Testis (tissue), 2 donors: ENCODE data around the gene CEP295NL.

Experiments
- CTCF ChIP-seq, 3 experiments: fragments of 450-650 bp in 2 of 3; fragments of 200-600 bp in 1 of 3; sonication (generic) in 1 of 3; IDR thresholded peaks; one replicate each; pipeline ENCODE4 v1.5.1; 2016 to 2019; ENCODE audit warnings: antibody characterized with exemption in 3 of 3, mild to moderate bottlenecking in 2 of 3, moderate library complexity in 1 of 3
- POLR2A ChIP-seq: fragments of 450-650 bp; IDR thresholded peaks from one replicate; pipeline ENCODE4 v1.6.1; 2017; ENCODE audit warnings: antibody characterized with exemption, mild to moderate bottlenecking, moderate library complexity

- no peak for TF ChIP-seq CTCF (IDR thresholded peaks at IDR 0.05)
- TF ChIP-seq POLR2A, result no peak
Observed at GRCh38 chr17:78855561-78856165, 47.3 kb downstream of the CEP295NL start.
